Osteoblast (primary cell): Measurements from ENCODE around the gene RNASEH2A. TPM values are rescaled to one million over a fixed set of nuclear protein-coding genes. Genes with fewer than 3 reads are reported as not detected.
A peak's percentile ranks its signal among the peaks of the same experiment; 100 is the strongest.
"Not testable (repeated sequence)": the region's sequence is repeated elsewhere in the genome, so short reads cannot be mapped to it uniquely, and the experiment has no call there.

Source experiments
- DNase-seq: peaks from one replicate; pipeline ENCODE4 v3.0.0; 2011; ENCODE audit warnings: low spot score, mixed read lengths; ENCODE audit not compliant: insufficient read length; ENCODE audit errors: missing footprints
- H2AFZ ChIP-seq: 2 replicates; pipeline ENCODE4 v1.6.0; 2011; ENCODE audit warnings: mild to moderate bottlenecking, low read length
- H3K27ac ChIP-seq: 2 replicates; pipeline ENCODE4 v1.5.1; 2011; ENCODE audit warnings: mild to moderate bottlenecking, low read depth, low read length, moderate library complexity
- H3K27me3 ChIP-seq: 2 replicates; pipeline ENCODE4 v1.6.0; 2012; ENCODE audit warnings: mild to moderate bottlenecking, control low read depth, inconsistent platforms, low read length, moderate library complexity; ENCODE audit not compliant: insufficient read depth
- H3K36me3 ChIP-seq: 2 replicates; pipeline ENCODE4 v1.5.1; 2011; ENCODE audit warnings: mild to moderate bottlenecking, low read length, control low read depth, moderate library complexity; ENCODE audit not compliant: insufficient read depth
- H3K4me1 ChIP-seq: 2 replicates; pipeline ENCODE4 v1.5.1; 2011; ENCODE audit warnings: mild to moderate bottlenecking, low read length, control low read depth, moderate library complexity; ENCODE audit not compliant: insufficient read depth
- H3K4me2 ChIP-seq: 2 replicates; pipeline ENCODE4 v1.6.0; 2011; ENCODE audit warnings: mild to moderate bottlenecking, low read length; ENCODE audit not compliant: insufficient read depth
- H3K4me3 ChIP-seq: fragments of 200-600 bp; sonication (generic); 3 replicates; pipeline ENCODE4 v1.5.1; 2012; ENCODE audit warnings: mild to moderate bottlenecking, low read length, inconsistent platforms; ENCODE audit not compliant: insufficient read depth
- H3K79me2 ChIP-seq: 2 replicates; pipeline ENCODE4 v1.6.0; 2012; ENCODE audit warnings: mild to moderate bottlenecking, low read length, control low read depth, inconsistent platforms; ENCODE audit not compliant: insufficient read depth
- H3K9me3 ChIP-seq: 2 replicates; pipeline ENCODE4 v1.5.1; 2011; ENCODE audit warnings: low read depth, low read length, control low read depth
- H4K20me1 ChIP-seq: 2 replicates; pipeline ENCODE4 v1.6.0; 2012; ENCODE audit warnings: mild to moderate bottlenecking, low read length, control low read depth; ENCODE audit not compliant: insufficient read depth
- CTCF ChIP-seq: IDR thresholded peaks from 2 replicates; pipeline ENCODE4 v1.5.1; 2011; ENCODE audit warnings: mild to moderate bottlenecking, low read depth, low read length, moderate library complexity; ENCODE audit errors: extremely low read depth
- total RNA-seq: library from RNA; depleted of rRNA; stranded (reverse); fragments of >200 nt; gene quantifications from 2 replicates; pipeline ENCODE4 v1.2.3, GENCODE V29; 2012

The RNASEH2A gene
- total RNA-seq, 1 donor = 7.6 TPM

- peak; percentile 77 for DNase-seq
- H3K27ac ChIP-seq = no peak overlapping the region
These were observed 34.7 kb downstream of the RNASEH2A start for GRCh38 chr19:12841094-12841493.

GRCh38 chr19:12842511-12842910, 36.1 kb downstream of the RNASEH2A start:
- H3K4me3 ChIP-seq = no peak overlapping the region
- no peaks in the 10 kb centered on the region for H3K36me3 ChIP-seq
- H4K20me1 ChIP-seq = no peaks in the 10 kb centered on the region
- H3K9me3 ChIP-seq = no peaks in the 10 kb centered on the region
- H3K27me3 ChIP-seq = peaks cover 43% of the 10 kb centered on the region
- peaks cover 3% of the 10 kb centered on the region for H3K4me1 ChIP-seq
- no peak overlapping the region for H2AFZ ChIP-seq
- H3K27ac ChIP-seq = no peak overlapping the region
- H3K4me2 ChIP-seq = no peak overlapping the region
- DNase-seq = no peak
- TF ChIP-seq CTCF = no peak
- H3K79me2 ChIP-seq = no peaks in the 10 kb centered on the region

More at GRCh38 chr19:12841094-12841493, 34.7 kb downstream of the RNASEH2A start:
- H3K4me1 ChIP-seq = no peaks in the 10 kb centered on the region
- no peaks in the 10 kb centered on the region for H4K20me1 ChIP-seq
- peaks cover 53% of the 10 kb centered on the region for H3K27me3 ChIP-seq
- H3K4me3 ChIP-seq = peak overlapping the region; percentile 60
- TF ChIP-seq CTCF = no peak
- H3K9me3 ChIP-seq = no peaks in the 10 kb centered on the region
- no peaks in the 10 kb centered on the region for H3K36me3 ChIP-seq
- H3K4me2 ChIP-seq = peak overlapping the region; percentile 56
- no peaks in the 10 kb centered on the region for H3K79me2 ChIP-seq
- peak overlapping the region; percentile 68 for H2AFZ ChIP-seq

- Histone ChIP-seq H3K4me1 (peaks cover 4% of the 10 kb centered on the region), H3K9me3 (no peaks in the 10 kb centered on the region), H3K36me3 (no peaks in the 10 kb centered on the region), H3K4me2 (no peak overlapping the region), H4K20me1 (no peaks in the 10 kb centered on the region), H2AFZ (no peak overlapping the region), H3K79me2 (no peaks in the 10 kb centered on the region), H3K27ac (no peak overlapping the region), H3K27me3 (peaks cover 36% of the 10 kb centered on the region), H3K4me3 (no peak overlapping the region)
- no peak for DNase-seq
- no peak for TF ChIP-seq CTCF
These were observed 36.9 kb downstream of the RNASEH2A start for GRCh38 chr19:12843328-12843727.

- H2AFZ ChIP-seq = no peak overlapping the region
- H4K20me1 ChIP-seq = no peaks in the 10 kb centered on the region
- peaks cover 28% of the 10 kb centered on the region for H3K27me3 ChIP-seq
- H3K4me2 ChIP-seq = no peak overlapping the region
- no peak for TF ChIP-seq CTCF
- H3K9me3 ChIP-seq = no peaks in the 10 kb centered on the region
- H3K36me3 ChIP-seq = no peaks in the 10 kb centered on the region
- H3K79me2 ChIP-seq = no peaks in the 10 kb centered on the region
- H3K4me1 ChIP-seq = peaks cover 4% of the 10 kb centered on the region
- H3K4me3 ChIP-seq = no peak overlapping the region
- peak; percentile 85 for DNase-seq
- H3K27ac ChIP-seq = no peak overlapping the region
These were observed 37.8 kb downstream of the RNASEH2A start for GRCh38 chr19:12843999-12844732.

GRCh38 chr19:12846613-12847012, 40.2 kb downstream of the RNASEH2A start:
- H4K20me1 ChIP-seq, H3K4me2 ChIP-seq, H3K27ac ChIP-seq, H2AFZ ChIP-seq, H3K36me3 ChIP-seq, H3K9me3 ChIP-seq, H3K79me2 ChIP-seq, H3K27me3 ChIP-seq, H3K4me3 ChIP-seq, H3K4me1 ChIP-seq, DNase-seq: not testable (repeated sequence)
